ENCODE results near the gene FOSL1.

GRCh38 chr11:65847746-65848145, 52.4 kb downstream of the FOSL1 start:
- TF ChIP-seq CTCF (IDR thresholded peaks at IDR 0.05; ENCODE audit: insufficient read depth, low read length, poor library complexity, severe bottlenecking) = no peak
- TF ChIP-seq EZH2phosphoT487 (conservative IDR thresholded peaks at IDR 0.05; ENCODE audit: low read length) = no peak
